ENCODE measurements around the gene MT1G. TPM values are rescaled to one million over a fixed set of nuclear protein-coding genes. Genes with fewer than 3 reads are reported as not detected.

MT1G gene
- total and polyA plus RNA-seq, 3 donors from 2014 or later: 2.1 to 14.7 (median 11.5) TPM

DNA sequence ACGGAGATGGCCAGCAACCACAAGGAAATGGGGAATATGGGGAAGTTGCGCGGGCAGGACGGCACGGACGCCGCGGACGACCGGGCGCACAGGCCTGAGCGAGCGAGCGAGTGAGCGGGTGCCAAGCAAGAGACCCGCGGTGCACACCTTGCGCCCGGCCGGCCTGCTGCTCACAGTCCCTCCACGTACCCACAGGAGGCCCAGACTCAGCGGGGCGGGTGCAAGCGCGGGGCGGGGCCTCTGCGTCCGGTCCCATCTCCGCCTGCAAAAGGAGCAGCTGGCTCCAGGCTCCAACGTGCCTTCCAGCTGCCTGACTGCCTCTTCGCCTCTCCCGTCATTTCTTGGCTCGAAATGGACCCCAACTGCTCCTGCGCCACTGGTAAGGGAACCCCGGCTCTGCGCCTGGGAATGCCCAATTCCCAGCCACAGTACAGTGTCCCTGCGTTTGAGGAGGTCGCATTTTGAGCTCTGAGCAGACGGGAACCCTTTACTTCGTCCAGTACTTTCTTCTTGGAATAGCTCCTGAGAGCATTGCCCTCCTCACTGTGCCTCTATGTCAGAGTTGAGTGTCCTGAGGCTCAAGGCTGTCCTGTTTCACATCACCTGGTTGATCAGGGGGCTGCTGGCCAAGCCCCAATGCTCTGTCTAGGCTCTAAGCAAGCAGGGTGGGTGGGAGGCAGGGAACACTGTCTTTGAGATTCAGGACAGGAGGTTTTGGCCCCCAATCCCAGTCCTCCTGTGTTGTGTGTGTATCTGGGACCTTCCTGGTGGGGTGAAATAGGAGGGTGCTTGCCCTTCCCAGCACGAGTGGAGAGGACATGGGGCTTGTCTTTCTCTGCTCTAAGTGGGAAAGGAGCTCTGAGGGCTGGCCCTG, 50.4 kb downstream of the MT1G start:
- intact Hi-C loops (cut with DNase I; ENCODE audit: low total_unique reads): no loop called here
- WGBS, 2 donors: 3 to 8% methylated on average over 19 to 41 of the region's 41 CpGs
- no peaks in the 10 kb centered on the region for H3K9me3 ChIP-seq
- peak overlapping the region; percentile 7 to 51 for H3K4me3 ChIP-seq
- DNase-seq: peak; percentile 66
- H3K4me1 ChIP-seq: peaks cover 6% of the 10 kb centered on the region
- no peak overlapping the region for H3K27ac ChIP-seq
- H3K36me3 ChIP-seq (ENCODE audit: low read depth, missing control alignments): no peaks in the 10 kb centered on the region
- no peaks in the 10 kb centered on the region for H3K27me3 ChIP-seq
- TF ChIP-seq, protein P1, sequence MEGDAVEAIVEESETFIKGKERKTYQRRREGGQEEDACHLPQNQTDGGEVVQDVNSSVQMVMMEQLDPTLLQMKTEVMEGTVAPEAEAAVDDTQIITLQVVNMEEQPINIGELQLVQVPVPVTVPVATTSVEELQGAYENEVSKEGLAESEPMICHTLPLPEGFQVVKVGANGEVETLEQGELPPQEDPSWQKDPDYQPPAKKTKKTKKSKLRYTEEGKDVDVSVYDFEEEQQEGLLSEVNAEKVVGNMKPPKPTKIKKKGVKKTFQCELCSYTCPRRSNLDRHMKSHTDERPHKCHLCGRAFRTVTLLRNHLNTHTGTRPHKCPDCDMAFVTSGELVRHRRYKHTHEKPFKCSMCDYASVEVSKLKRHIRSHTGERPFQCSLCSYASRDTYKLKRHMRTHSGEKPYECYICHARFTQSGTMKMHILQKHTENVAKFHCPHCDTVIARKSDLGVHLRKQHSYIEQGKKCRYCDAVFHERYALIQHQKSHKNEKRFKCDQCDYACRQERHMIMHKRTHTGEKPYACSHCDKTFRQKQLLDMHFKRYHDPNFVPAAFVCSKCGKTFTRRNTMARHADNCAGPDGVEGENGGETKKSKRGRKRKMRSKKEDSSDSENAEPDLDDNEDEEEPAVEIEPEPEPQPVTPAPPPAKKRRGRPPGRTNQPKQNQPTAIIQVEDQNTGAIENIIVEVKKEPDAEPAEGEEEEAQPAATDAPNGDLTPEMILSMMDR (IDR thresholded peaks at IDR 0.05): no peak
- no peak for TF ChIP-seq POLR2A (IDR thresholded peaks at IDR 0.05)

Other genes starting within 250 kb of the MT1G start
- gene AMFR, start 242.5 kb downstream of the MT1G start, total RNA-seq: 100 to 1,000 TPM; 287 to 337 TPM
- 258 TPM for gene AMFR, start 242.5 kb downstream of the MT1G start, polyA plus RNA-seq (ENCODE audit: insufficient read depth, low read depth, low replicate concordance)
- 10 to 100 TPM; 67.7 to 75.3 TPM for gene NUDT21, start 216.7 kb downstream of the MT1G start, total RNA-seq
- gene NUDT21, start 216.7 kb downstream of the MT1G start, polyA plus RNA-seq (ENCODE audit: insufficient read depth, low read depth, low replicate concordance): 224 TPM
- gene OGFOD1, start 216.5 kb downstream of the MT1G start, total RNA-seq: 10 to 100 TPM; 26.7 to 34.5 TPM
- gene OGFOD1, start 216.5 kb downstream of the MT1G start, polyA plus RNA-seq (ENCODE audit: insufficient read depth, low read depth, low replicate concordance): 38.2 TPM
- gene BBS2, start 148.0 kb downstream of the MT1G start, total RNA-seq: 10 to 100 TPM; 70.3 to 83.6 TPM
- gene BBS2, start 148.0 kb downstream of the MT1G start, polyA plus RNA-seq (ENCODE audit: insufficient read depth, low read depth, low replicate concordance): 79.8 TPM
- not detected for gene MT4, start 103.0 kb downstream of the MT1G start, total RNA-seq
- gene MT4, start 103.0 kb downstream of the MT1G start, polyA plus RNA-seq (ENCODE audit: insufficient read depth, low read depth, low replicate concordance): 2.3 TPM
- 1 to 10 TPM in 1 of 2 donors, not detected in 1; 4.6 TPM for gene MT3, start 78.5 kb downstream of the MT1G start, total RNA-seq
- 12.0 TPM for gene MT3, start 78.5 kb downstream of the MT1G start, polyA plus RNA-seq (ENCODE audit: insufficient read depth, low read depth, low replicate concordance)
- gene MT2A, start 59.5 kb downstream of the MT1G start, total RNA-seq: 10 to 100 TPM; 20.1 to 30.7 TPM
- gene MT2A, start 59.5 kb downstream of the MT1G start, polyA plus RNA-seq (ENCODE audit: insufficient read depth, low read depth, low replicate concordance): 77.1 TPM
- 10 to 100 TPM; 10.5 to 55.4 TPM for gene MT1E, start 42.3 kb downstream of the MT1G start, total RNA-seq
- gene MT1E, start 42.3 kb downstream of the MT1G start, polyA plus RNA-seq (ENCODE audit: insufficient read depth, low read depth, low replicate concordance): 22.4 TPM
- gene MT1M, start 35.4 kb downstream of the MT1G start, total RNA-seq: 1 to 10 TPM; 2.2 to 3.7 TPM
- 2.6 TPM for gene MT1M, start 35.4 kb downstream of the MT1G start, polyA plus RNA-seq (ENCODE audit: insufficient read depth, low read depth, low replicate concordance)
- gene MT1A, start 29.4 kb downstream of the MT1G start, total RNA-seq: 10 to 100 TPM in 1 of 2 donors, not detected in 1; 10.6 TPM
- gene MT1A, start 29.4 kb downstream of the MT1G start, polyA plus RNA-seq (ENCODE audit: insufficient read depth, low read depth, low replicate concordance): not detected
- not detected for gene MT1B, start 16.2 kb downstream of the MT1G start, total RNA-seq
- not detected for gene MT1B, start 16.2 kb downstream of the MT1G start, polyA plus RNA-seq (ENCODE audit: insufficient read depth, low read depth, low replicate concordance)
- gene MT1F, start 10.1 kb downstream of the MT1G start, total RNA-seq: 1 to 10 TPM; 3.6 to 8.1 TPM
- gene MT1F, start 10.1 kb downstream of the MT1G start, polyA plus RNA-seq (ENCODE audit: insufficient read depth, low read depth, low replicate concordance): 15.4 TPM
- not detected for gene MT1H, start 1.7 kb upstream of the MT1G start, total RNA-seq
- not detected for gene MT1H, start 1.7 kb upstream of the MT1G start, polyA plus RNA-seq (ENCODE audit: insufficient read depth, low read depth, low replicate concordance)
- 100 to 1,000 TPM in 1 of 2 donors, 10 to 100 TPM in 1; 77.0 to 180 TPM for gene MT1X, start 14.4 kb upstream of the MT1G start, total RNA-seq
- gene MT1X, start 14.4 kb upstream of the MT1G start, polyA plus RNA-seq (ENCODE audit: insufficient read depth, low read depth, low replicate concordance): 51.7 TPM
- gene NUP93, start 62.1 kb upstream of the MT1G start, total RNA-seq: 100 to 1,000 TPM in 1 of 2 donors, 10 to 100 TPM in 1; 94.2 to 102 TPM
- 147 TPM for gene NUP93, start 62.1 kb upstream of the MT1G start, polyA plus RNA-seq (ENCODE audit: insufficient read depth, low read depth, low replicate concordance)
- gene SLC12A3, start 197.1 kb upstream of the MT1G start, total RNA-seq: 1 to 10 TPM in 1 of 2 donors, under 1 TPM in 1; 0.16 to 1.1 TPM
- gene SLC12A3, start 197.1 kb upstream of the MT1G start, polyA plus RNA-seq (ENCODE audit: insufficient read depth, low read depth, low replicate concordance): 0.16 TPM

Data from testis (tissue), 3 donors.